BLaER1 treated with 17β-estradiol and CSF1 and Interleukin-3, amounts not matched to agents 10 nM and 100 nM (cell line): Measurements from ENCODE around the gene TRIOBP.

Experiments
- H3K27ac ChIP-seq, 11 experiments: shearing (Covaris generic); formaldehyde crosslinking; 2 replicates each; pipeline ENCODE4 v1.8.1; 2022
- H3K27me3 ChIP-seq, 11 experiments: shearing (Covaris generic); formaldehyde crosslinking; 2 replicates each; pipeline ENCODE4 v1.8.1; 2022
- H3K36me3 ChIP-seq, 11 experiments: shearing (Covaris generic); formaldehyde crosslinking; 2 replicates each; pipeline ENCODE4 v1.8.1; 2022
- H3K4me1 ChIP-seq, 10 experiments: shearing (Covaris generic); formaldehyde crosslinking; 2 replicates each; pipeline ENCODE4 v1.8.1; 2022
- H3K4me2 ChIP-seq, 11 experiments: shearing (Covaris generic); formaldehyde crosslinking; 2 replicates each; pipeline ENCODE4 v1.8.1; 2022
- H3K4me3 ChIP-seq, 10 experiments: shearing (Covaris generic); formaldehyde crosslinking; 2 replicates each; pipeline ENCODE4 v1.8.1; 2022
- H3K9ac ChIP-seq, 11 experiments: shearing (Covaris generic); formaldehyde crosslinking; 2 replicates each; pipeline ENCODE4 v1.8.1; 2022
- H3K9me3 ChIP-seq, 11 experiments: shearing (Covaris generic); formaldehyde crosslinking; replicated peaks in 1 of 11; 2 replicates each; pipeline ENCODE4 v1.8.1; 2022
- H4K20me1 ChIP-seq, 11 experiments: shearing (Covaris generic); formaldehyde crosslinking; 2 replicates each; pipeline ENCODE4 v1.8.1; 2022
- Cebpa-rat ChIP-seq, 11 experiments: shearing (Covaris generic); IDR thresholded peaks; 2 replicates each; pipeline ENCODE4 v1.8.1; 2022

Gene TRIOBP

DNA sequence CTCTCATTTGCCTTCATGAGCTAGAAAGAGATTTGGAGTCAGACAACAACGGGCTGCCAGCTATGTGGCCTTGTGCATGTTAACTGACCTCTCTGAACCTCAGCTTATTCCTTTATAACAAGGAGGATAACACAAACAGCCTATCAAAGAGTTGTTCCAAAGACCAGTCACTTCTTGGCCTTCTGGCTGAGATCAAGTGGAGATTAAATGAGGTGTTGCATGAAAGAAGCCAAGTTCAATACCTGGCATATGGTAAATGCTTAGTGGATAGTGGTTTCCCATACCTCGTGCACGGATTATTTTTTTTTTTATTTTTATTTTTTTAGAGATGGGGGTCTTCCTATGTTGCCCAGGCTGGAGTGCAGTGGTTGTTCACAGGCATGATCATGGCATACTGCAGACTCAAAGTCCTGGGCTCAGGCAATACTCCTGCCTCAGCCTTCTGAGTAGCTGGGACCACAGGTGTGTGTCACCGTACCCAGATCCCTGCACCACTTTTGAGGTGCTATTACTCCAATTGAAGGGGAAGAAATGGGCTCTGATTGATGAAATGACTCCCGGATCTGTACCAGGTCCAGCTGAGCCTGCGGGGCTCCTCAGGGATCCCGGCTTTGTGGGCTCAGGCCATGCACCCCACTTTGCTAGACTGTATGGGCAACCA, 16.5 kb upstream of the TRIOBP start:
- Histone ChIP-seq H4K20me1 (peaks cover 0 to 53% (median 0%) of the 10 kb centered on the region in 11 experiments; a peak in 8 of 22 replicates), H3K27me3 (no peaks in the 10 kb centered on the region), H3K27ac (peak overlapping the region in 3 of 11 experiments; percentile 21 to 40 (median 30); a peak in 1 of 22 replicates), H3K4me3 (no peak overlapping the region), H3K9ac (no peak overlapping the region), H3K36me3 (peaks cover 0 to 31% (median 6%) of the 10 kb centered on the region in 11 experiments; a peak in 12 of 22 replicates), H3K4me2 (peak overlapping the region in 7 of 11 experiments; percentile 6 to 93 (median 44); a peak in 8 of 22 replicates), H3K9me3 (no peaks in the 10 kb centered on the region), H3K4me1 (peaks cover 27 to 59% (median 44%) of the 10 kb centered on the region in 10 experiments)
- TF ChIP-seq Cebpa-rat (IDR thresholded peaks at IDR 0.05): no peak

DNA sequence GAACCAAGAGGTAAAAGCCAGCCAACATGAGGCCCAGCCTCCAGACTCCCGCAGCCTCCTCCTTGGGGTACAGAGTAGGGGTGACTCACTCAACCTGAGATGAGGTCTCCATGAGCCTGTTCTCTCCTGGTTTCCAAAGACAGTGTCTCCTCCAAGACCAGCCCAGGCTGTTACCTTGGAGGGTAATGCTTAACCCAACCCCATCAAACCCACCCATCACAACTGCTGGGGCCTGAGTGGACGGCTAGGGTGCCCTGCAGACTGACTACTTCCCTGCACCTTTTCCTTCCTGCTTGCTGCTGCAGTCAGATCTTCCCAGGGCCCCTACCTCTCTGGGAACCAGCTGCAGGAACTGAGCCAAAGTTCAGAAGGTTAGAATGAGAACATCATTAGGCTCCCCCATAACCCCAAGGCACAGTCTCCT, 15.8 kb upstream of the TRIOBP start:
- peak overlapping the region in 10 of 11 experiments; percentile 6 to 60 (median 32); a peak in 16 of 22 replicates for H3K4me2 ChIP-seq
- H3K4me1 ChIP-seq: peaks cover 27 to 57% (median 46%) of the 10 kb centered on the region in 10 experiments
- H3K27me3 ChIP-seq: no peaks in the 10 kb centered on the region
- H3K9me3 ChIP-seq: no peaks in the 10 kb centered on the region
- no peak for TF ChIP-seq Cebpa-rat (IDR thresholded peaks at IDR 0.05)
- H3K9ac ChIP-seq: no peak overlapping the region; a peak in 1 of 22 replicates
- no peak overlapping the region for H3K4me3 ChIP-seq
- peaks cover 0 to 53% (median 0%) of the 10 kb centered on the region in 11 experiments; a peak in 8 of 22 replicates for H4K20me1 ChIP-seq
- peak overlapping the region in 4 of 11 experiments; percentile 14 to 54 (median 38); a peak in 4 of 22 replicates for H3K27ac ChIP-seq
- peaks cover 0 to 31% (median 6%) of the 10 kb centered on the region in 11 experiments; a peak in 12 of 22 replicates for H3K36me3 ChIP-seq

DNA sequence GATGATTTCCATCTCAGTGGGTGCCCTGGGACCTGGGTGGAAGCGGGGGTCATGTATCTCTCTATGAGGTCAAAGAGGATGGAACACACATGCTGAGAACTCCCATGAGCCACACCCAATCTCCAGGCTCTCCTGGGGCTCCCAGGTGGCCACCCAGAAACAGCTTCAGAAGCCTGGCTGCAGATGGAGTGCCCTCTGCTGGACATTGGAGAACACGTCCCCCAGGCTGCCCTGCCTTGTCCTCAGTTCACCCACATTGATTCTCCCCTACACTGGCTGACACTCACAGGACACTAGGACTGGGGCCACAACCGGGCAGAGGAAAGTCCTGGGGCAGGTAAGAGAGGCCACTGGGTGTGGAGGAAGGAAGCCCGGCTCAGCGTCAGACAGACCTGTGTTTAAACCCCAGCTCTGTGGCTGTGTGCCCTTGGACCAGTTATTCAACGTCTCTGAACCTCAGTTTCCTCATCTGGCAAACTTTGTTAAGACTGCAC, 15.2 kb upstream of the TRIOBP start:
- no peak for TF ChIP-seq Cebpa-rat (IDR thresholded peaks at IDR 0.05)
- peak overlapping the region in 5 of 11 experiments; percentile 19 to 59 (median 49); a peak in 6 of 22 replicates for H3K27ac ChIP-seq

DNA sequence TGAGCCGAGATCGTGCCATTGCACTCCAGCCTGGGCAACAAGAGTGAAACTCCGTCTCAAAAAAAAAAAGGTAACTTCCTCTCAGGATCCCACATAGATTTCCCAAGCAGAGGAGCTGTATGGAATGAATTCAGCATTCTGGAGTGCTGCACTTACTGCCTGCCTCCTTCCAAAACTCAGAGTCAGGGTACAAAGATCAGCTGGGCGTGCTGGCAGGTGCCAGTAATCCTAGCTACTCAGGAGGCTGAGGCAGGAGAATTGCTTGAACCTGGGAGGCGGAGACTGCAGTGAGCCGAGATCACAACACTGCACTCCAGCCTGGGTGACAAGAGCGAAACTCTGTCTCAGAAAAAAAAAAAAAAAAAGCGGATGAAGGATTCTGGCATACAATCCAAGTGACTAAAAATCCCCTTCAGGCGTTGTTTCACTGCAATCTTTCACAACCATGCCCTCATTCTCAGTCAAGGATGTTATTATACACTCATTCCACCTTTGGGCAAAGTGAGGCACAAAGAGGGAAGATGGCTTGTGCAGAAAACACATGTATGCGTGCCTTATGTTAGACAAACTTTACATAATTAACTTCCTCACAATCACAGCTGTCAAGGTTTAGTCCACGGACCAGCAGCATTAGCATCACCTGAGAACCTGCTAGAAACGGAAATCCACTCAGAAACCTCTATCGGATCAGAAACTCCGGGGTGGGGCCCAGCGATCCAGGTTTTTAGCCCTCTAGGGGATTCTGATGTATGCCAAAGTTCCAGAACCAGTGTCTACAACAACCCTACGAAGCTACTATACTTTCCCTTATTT, 11.8 kb upstream of the TRIOBP start:
- no peak for TF ChIP-seq Cebpa-rat (IDR thresholded peaks at IDR 0.05)
- Histone ChIP-seq H3K9ac (no peak overlapping the region), H4K20me1 (peaks cover 0 to 27% (median 12%) of the 10 kb centered on the region in 11 experiments; a peak in 10 of 22 replicates), H3K9me3 (no peaks in the 10 kb centered on the region), H3K27me3 (no peaks in the 10 kb centered on the region), H3K4me2 (no peak overlapping the region), H3K27ac (no peak overlapping the region), H3K4me3 (no peak overlapping the region), H3K4me1 (peaks cover 19 to 44% (median 28%) of the 10 kb centered on the region in 10 experiments), H3K36me3 (peaks cover 20 to 29% (median 23%) of the 10 kb centered on the region in 11 experiments)

More for the DNA sequence above, 15.2 kb upstream of the TRIOBP start:
- Histone ChIP-seq H3K27me3 (no peaks in the 10 kb centered on the region), H3K9ac (peak overlapping the region in 2 of 11 experiments; percentile 1 to 37; a peak in 1 of 22 replicates), H3K36me3 (peaks cover 0 to 31% (median 6%) of the 10 kb centered on the region in 11 experiments; a peak in 12 of 22 replicates), H4K20me1 (peaks cover 0 to 48% (median 0%) of the 10 kb centered on the region in 11 experiments; a peak in 8 of 22 replicates), H3K4me3 (no peak overlapping the region), H3K4me2 (peak overlapping the region in 9 of 11 experiments; percentile 6 to 60 (median 32); a peak in 17 of 22 replicates), H3K4me1 (peaks cover 27 to 54% (median 42%) of the 10 kb centered on the region in 10 experiments), H3K9me3 (no peaks in the 10 kb centered on the region)

DNA sequence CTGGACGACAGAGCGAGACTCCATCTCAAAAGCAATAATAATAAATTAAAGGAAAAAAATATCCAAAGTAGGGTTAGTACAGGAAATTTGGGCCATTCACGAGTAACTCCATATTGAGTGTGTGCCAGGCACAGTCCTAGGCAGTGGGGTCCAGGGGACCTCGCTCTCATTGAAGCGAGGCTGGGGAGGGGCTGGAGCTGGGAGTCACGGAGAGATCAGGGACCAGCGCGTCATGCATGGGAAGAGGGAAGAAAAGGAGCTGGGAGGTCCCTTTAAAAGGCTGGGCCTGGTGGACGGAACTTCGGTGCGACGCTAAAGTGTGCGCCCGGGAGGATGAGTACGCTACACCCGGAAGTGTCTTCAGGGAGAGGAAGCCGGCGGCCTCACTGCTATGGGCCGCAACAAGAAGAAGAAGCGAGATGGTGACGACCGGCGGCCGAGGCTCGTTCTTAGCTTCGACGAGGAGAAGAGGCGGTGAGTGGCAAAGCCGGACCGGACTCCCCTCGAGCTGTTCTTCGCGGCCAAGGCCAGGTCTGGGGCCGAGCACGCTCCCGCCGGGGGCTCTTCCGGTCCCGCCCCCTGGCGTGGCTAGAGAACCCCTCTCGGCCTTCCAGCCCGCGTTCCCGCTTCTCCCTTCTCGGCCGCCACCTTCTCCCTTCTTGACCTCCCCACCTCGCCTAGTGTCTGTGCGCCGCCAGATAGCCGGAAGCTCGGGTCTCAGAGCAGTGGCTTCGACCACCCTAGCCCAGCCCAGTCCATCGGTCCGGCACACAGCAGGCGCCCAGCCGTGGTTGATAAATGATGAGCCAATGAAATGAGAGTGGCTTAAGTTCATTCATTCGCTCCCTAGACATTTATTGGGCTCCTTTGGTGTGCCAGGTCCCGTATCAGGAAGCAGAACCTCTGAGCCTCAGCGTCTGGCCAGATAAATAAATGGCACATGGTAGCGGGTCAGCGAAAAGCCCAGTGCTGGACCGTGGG, 10.6 kb upstream of the TRIOBP start, which contains the start of gene NOL12:
TSS of gene NOL12 (plus strand) at position 342 of the 981 bp plus-strand sequence. CDS start at position 392, 50 bp downstream.
- Histone ChIP-seq H3K27me3 (no peaks in the 10 kb centered on the region), H3K9me3 (no peaks in the 10 kb centered on the region), H3K36me3 (peaks cover 31 to 39% (median 35%) of the 10 kb centered on the region in 11 experiments), H4K20me1 (peaks cover 0 to 21% (median 4%) of the 10 kb centered on the region in 11 experiments; a peak in 7 of 22 replicates), H3K4me3 (peak within 1 kb of the TSS; percentile 78 to 100 (median 92)), H3K4me2 (peak within 1 kb of the TSS; percentile 74 to 96 (median 90)), H3K4me1 (peaks cover 13 to 32% (median 20%) of the 10 kb centered on the region in 10 experiments), H3K9ac (peak within 1 kb of the TSS; percentile 86 to 97 (median 91)), H3K27ac (peak within 1 kb of the TSS; percentile 82 to 97 (median 93))
- TF ChIP-seq Cebpa-rat (IDR thresholded peaks at IDR 0.05): no peak

DNA sequence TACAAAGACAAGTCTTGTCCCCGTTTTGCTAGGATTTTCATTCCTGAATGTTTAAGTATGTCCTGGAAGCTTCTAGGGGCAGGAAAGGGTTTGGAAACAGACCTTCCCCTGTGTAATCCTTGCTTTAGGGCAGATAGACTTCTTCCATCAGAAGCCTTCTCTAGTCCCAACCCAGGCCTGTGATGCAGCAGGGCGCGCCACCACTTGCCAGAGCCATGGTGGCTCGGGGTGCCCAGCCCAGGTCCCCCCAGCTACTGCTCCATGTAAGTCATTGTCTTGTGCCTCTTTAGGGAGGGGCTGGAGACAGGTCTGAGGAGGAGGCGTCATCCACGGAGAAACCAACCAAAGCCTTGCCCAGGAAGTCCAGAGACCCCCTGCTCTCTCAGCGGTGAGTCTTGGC, 6.4 kb upstream of the TRIOBP start:
- Histone ChIP-seq H3K4me1 (peaks cover 8 to 30% (median 17%) of the 10 kb centered on the region in 10 experiments), H3K36me3 (peaks cover 66 to 77% (median 72%) of the 10 kb centered on the region in 11 experiments)

DNA sequence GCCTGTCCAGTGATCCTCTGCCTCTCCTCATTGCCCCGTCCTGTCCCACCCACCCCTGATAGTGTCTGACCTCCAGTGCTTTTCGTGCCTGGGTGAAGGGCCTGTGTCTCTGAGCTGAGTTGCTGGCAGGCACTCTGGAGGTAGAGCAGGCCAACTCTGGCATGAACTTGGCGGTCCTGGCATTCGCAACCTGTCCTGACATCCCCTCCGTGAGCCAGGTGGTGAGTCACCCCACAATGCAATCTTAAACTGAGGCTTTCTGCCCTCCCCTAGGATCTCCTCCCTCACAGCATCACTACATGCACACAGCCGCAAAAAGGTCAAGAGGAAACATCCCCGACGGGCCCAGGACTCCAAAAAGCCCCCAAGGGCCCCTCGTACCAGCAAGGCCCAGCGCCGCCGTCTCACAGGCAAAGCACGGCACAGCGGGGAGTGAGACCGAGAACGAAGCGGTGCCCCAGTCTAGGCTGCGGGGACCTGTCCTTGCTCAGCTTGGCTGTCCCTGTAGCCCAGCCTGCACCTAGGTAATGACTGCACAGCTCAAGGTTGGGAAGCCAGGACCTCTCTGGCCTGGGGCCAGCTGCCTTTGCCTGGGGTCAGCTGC, 5.8 kb upstream of the TRIOBP start:
- Histone ChIP-seq H3K4me3 (no peak overlapping the region), H4K20me1 (peaks cover 0 to 21% (median 7%) of the 10 kb centered on the region in 11 experiments; a peak in 8 of 22 replicates), H3K4me1 (peaks cover 14 to 31% (median 19%) of the 10 kb centered on the region in 10 experiments), H3K9ac (0 out of 22 replicates have a peak overlapping the region, but pooled peaks of 1 of the 11 experiments have one; percentile 9), H3K4me2 (no peak overlapping the region), H3K27ac (no peak overlapping the region), H3K27me3 (no peaks in the 10 kb centered on the region), H3K9me3 (no peaks in the 10 kb centered on the region), H3K36me3 (peaks cover 66 to 78% (median 73%) of the 10 kb centered on the region in 11 experiments)
- TF ChIP-seq Cebpa-rat (IDR thresholded peaks at IDR 0.05): no peak

More for the DNA sequence above, 6.4 kb upstream of the TRIOBP start:
- H3K9me3 ChIP-seq: no peaks in the 10 kb centered on the region
- no peak overlapping the region for H3K4me3 ChIP-seq
- H3K27ac ChIP-seq: no peak overlapping the region
- peaks cover 0 to 21% (median 4%) of the 10 kb centered on the region in 11 experiments; a peak in 8 of 22 replicates for H4K20me1 ChIP-seq
- H3K9ac ChIP-seq: no peak overlapping the region; a peak in 1 of 22 replicates
- TF ChIP-seq Cebpa-rat (IDR thresholded peaks at IDR 0.05): no peak
- H3K27me3 ChIP-seq: no peaks in the 10 kb centered on the region
- no peak overlapping the region for H3K4me2 ChIP-seq
